H1 (cell line): ENCODE data around the gene AMER2. TPM values are rescaled to one million over a fixed set of nuclear protein-coding genes. Genes with fewer than 3 reads are reported as not detected.
A peak's percentile ranks its signal among the peaks of the same experiment; 100 is the strongest.

Experiments
- CTCF ChIA-PET: fragments of 300-600 bp; sonication (Branson Sonifier 250); formaldehyde crosslinking; loops from one replicate; lab custom pipeline; 2021; ENCODE audit not compliant: partially characterized antibody; lab: Charles Lee
- POLR2A ChIA-PET: fragments of 300-600 bp; sonication (Branson Sonifier 250); formaldehyde crosslinking; loops from one replicate; lab custom pipeline; 2021; ENCODE audit warnings: inconsistent platforms; ENCODE audit not compliant: partially characterized antibody; lab: Charles Lee
- DNase-seq, 2 experiments: peaks; one replicate each; pipeline versions ENCODE4 v3.0.0 to v3.0.0-alpha.2; 2010 to 2022; ENCODE audit warnings: low spot score in 2 of 2, low read depth in 1 of 2, mixed read lengths in 1 of 2
- FAIRE-seq: peaks from 2 replicates; lab custom pipeline; 2011; peaks lifted over from hg19 to GRCh38; lab: Jason Lieb, UNC
- H2AFZ ChIP-seq: 2 replicates; pipeline ENCODE4 v1.8.1; 2012; ENCODE audit warnings: low read length, inconsistent platforms
- H2AK5ac ChIP-seq: 2 replicates; pipeline ENCODE4 v1.6.1; 2013; ENCODE audit warnings: low read depth, low read length
- H2BK120ac ChIP-seq: replicated peaks from 2 replicates; pipeline ENCODE3; 2013; ENCODE audit warnings: low read depth, low read length, inconsistent platforms
- H2BK12ac ChIP-seq: 2 replicates; pipeline ENCODE4 v1.6.1; 2013; ENCODE audit warnings: low read depth, low read length
- H2BK15ac ChIP-seq: 2 replicates; pipeline ENCODE4 v1.6.1; 2013; ENCODE audit warnings: low read length
- H2BK20ac ChIP-seq: 2 replicates; pipeline ENCODE4 v1.6.1; 2013; ENCODE audit warnings: low read length
- H2BK5ac ChIP-seq: 2 replicates; pipeline ENCODE4 v1.6.1; 2013; ENCODE audit warnings: low read depth, low read length
- H3K14ac ChIP-seq: 2 replicates; pipeline ENCODE4 v1.6.1; 2013; ENCODE audit warnings: inconsistent platforms; ENCODE audit not compliant: insufficient read length
- H3K18ac ChIP-seq: 2 replicates; pipeline ENCODE4 v1.6.1; 2013; ENCODE audit warnings: low read length; ENCODE audit errors: extremely low read depth
- H3K23ac ChIP-seq: 2 replicates; pipeline ENCODE4 v1.6.1; 2013; ENCODE audit warnings: inconsistent platforms; ENCODE audit not compliant: insufficient read length
- H3K23me2 ChIP-seq: 2 replicates; pipeline ENCODE4 v1.6.1; 2013; ENCODE audit warnings: low read depth, low read length
- H3K27ac ChIP-seq: 2 replicates; pipeline ENCODE4 v1.6.1; 2011; ENCODE audit warnings: low read depth, low read length, inconsistent platforms
- H3K27me3 ChIP-seq, 4 experiments: replicated peaks in 1 of 4; 1 replicate in 1 of 4; 2 replicates in 3 of 4; pipeline versions ENCODE4 v1.6.1 to v1.8.1; 2011 to 2013; ENCODE audit warnings: low read length in 3 of 4, mild to moderate bottlenecking in 3 of 4, inconsistent platforms in 2 of 4, mixed read lengths in 2 of 4, moderate library complexity in 1 of 4; ENCODE audit not compliant: control insufficient read depth in 3 of 4, insufficient read depth in 3 of 4; ENCODE audit errors: extremely low read depth in 1 of 4
- H3K36me3 ChIP-seq, 4 experiments: 2 replicates each; pipeline versions ENCODE4 v1.6.1 to v1.8.1; 2011 to 2013; ENCODE audit warnings: mild to moderate bottlenecking in 4 of 4, low read length in 3 of 4, moderate library complexity in 2 of 4, control low read depth in 1 of 4, inconsistent platforms in 1 of 4; ENCODE audit not compliant: insufficient read depth in 4 of 4, control insufficient read depth in 2 of 4
- H3K4ac ChIP-seq: replicated peaks from 2 replicates; pipeline ENCODE3; 2013; ENCODE audit warnings: low read length, low read depth, mixed read lengths, inconsistent platforms; ENCODE audit not compliant: insufficient read length
- H3K4me1 ChIP-seq, 4 experiments: replicated peaks in 1 of 4; 1 replicate in 1 of 4; 2 replicates in 3 of 4; pipeline versions ENCODE4 v1.6.1 to v1.8.1; 2011 to 2013; ENCODE audit warnings: low read length in 3 of 4, inconsistent platforms in 2 of 4, mixed read lengths in 1 of 4; ENCODE audit not compliant: insufficient read depth in 4 of 4, control insufficient read depth in 3 of 4
- H3K4me2 ChIP-seq, 2 experiments: 2 replicates each; pipeline versions ENCODE4 v1.6.1 to v1.8.1; 2011 to 2013; ENCODE audit warnings: low read depth in 2 of 2, low read length in 2 of 2, control low read depth in 1 of 2, inconsistent platforms in 1 of 2, mild to moderate bottlenecking in 1 of 2; ENCODE audit not compliant: insufficient read depth in 1 of 2
- H3K4me3 ChIP-seq, 4 experiments: fragments of 200-600, 300-600 bp in 1 of 4; sonication (generic), shearing (Covaris generic), sonication (Bioruptor Twin) in 1 of 4; 2 replicates each; pipeline versions ENCODE4 v1.5.1 to v1.8.1; 2011 to 2016; ENCODE audit warnings: low read length in 4 of 4, low read depth in 3 of 4, control low read depth in 2 of 4, inconsistent platforms in 2 of 4, mild to moderate bottlenecking in 2 of 4, mixed read lengths in 1 of 4, moderate library complexity in 1 of 4; ENCODE audit not compliant: insufficient read depth in 2 of 4; ENCODE audit errors: extremely low read depth in 1 of 4
- H3K56ac ChIP-seq: replicated peaks from 2 replicates; pipeline ENCODE3; 2013; ENCODE audit warnings: low read depth, mild to moderate bottlenecking, mixed read lengths, low read length, inconsistent platforms; ENCODE audit not compliant: insufficient read length
- H3K79me1 ChIP-seq: 2 replicates; pipeline ENCODE4 v1.6.1; 2013; ENCODE audit warnings: low read depth, low read length, control low read depth
- H3K79me2 ChIP-seq, 2 experiments: 2 replicates each; pipeline versions ENCODE4 v1.6.1 to v1.8.1; 2012 to 2013; ENCODE audit warnings: low read length in 2 of 2, mild to moderate bottlenecking in 2 of 2, inconsistent platforms in 1 of 2; ENCODE audit not compliant: insufficient read depth in 2 of 2, control insufficient read depth in 1 of 2
- H3K9ac ChIP-seq, 4 experiments: replicated peaks in 1 of 4; 1 replicate in 1 of 4; 2 replicates in 3 of 4; pipeline versions ENCODE4 v1.6.1 to v1.8.1; 2011 to 2013; ENCODE audit warnings: low read depth in 3 of 4, low read length in 3 of 4, control low read depth in 2 of 4, mild to moderate bottlenecking in 2 of 4, moderate library complexity in 2 of 4, inconsistent platforms in 1 of 4; ENCODE audit errors: extremely low read depth in 1 of 4
- H3K9me3 ChIP-seq, 2 experiments: 2 replicates each; pipeline versions ENCODE4 v1.6.1 to v1.8.1; 2012 to 2013; ENCODE audit warnings: mild to moderate bottlenecking in 2 of 2, moderate library complexity in 2 of 2, control low read depth in 1 of 2, inconsistent platforms in 1 of 2, low read depth in 1 of 2, low read length in 1 of 2, mixed read lengths in 1 of 2; ENCODE audit not compliant: insufficient read depth in 2 of 2
- H4K20me1 ChIP-seq, 2 experiments: replicated peaks in 1 of 2; 2 replicates each; pipeline versions ENCODE3 to v1.8.1; 2011 to 2013; ENCODE audit warnings: inconsistent platforms in 2 of 2, low read length in 2 of 2, mild to moderate bottlenecking in 1 of 2; ENCODE audit not compliant: insufficient read depth in 2 of 2, control insufficient read depth in 1 of 2
- H4K5ac ChIP-seq: 2 replicates; pipeline ENCODE4 v1.6.1; 2013; ENCODE audit warnings: low read length, low read depth, mixed read lengths, inconsistent platforms; ENCODE audit not compliant: insufficient read length
- H4K8ac ChIP-seq: 2 replicates; pipeline ENCODE4 v1.8.0; 2013; ENCODE audit warnings: mild to moderate bottlenecking, moderate library complexity, low read length, inconsistent platforms; ENCODE audit not compliant: insufficient read depth; ENCODE audit errors: extremely low read depth
- H4K91ac ChIP-seq: replicated peaks from 2 replicates; pipeline ENCODE3; 2013; ENCODE audit warnings: low read length, mixed read lengths, inconsistent platforms; ENCODE audit not compliant: insufficient read length
- HDAC6 ChIP-seq: IDR thresholded peaks from one replicate; pipeline ENCODE4 v1.7.1; 2012; ENCODE audit warnings: low read depth, mild to moderate bottlenecking, inconsistent platforms, low read length, moderate library complexity
- RAD21 ChIP-seq, 2 experiments: IDR thresholded peaks in 1 of 2; conservative IDR thresholded peaks in 1 of 2; 2 replicates each; pipeline ENCODE4 v1.6.1; 2011; ENCODE audit warnings: low read depth in 2 of 2, low read length in 2 of 2, improper control_type of control experiment in 1 of 2, inconsistent platforms in 1 of 2, mild to moderate bottlenecking in 1 of 2, moderate library complexity in 1 of 2
- WGBS, 2 experiments: shearing (Covaris generic) in 1 of 2; methylation state at CpG; one replicate each; pipeline versions ENCODE4 v1.1.6 to v1.1.7; 2013 to 2015; ENCODE audit warnings: low lambda C conversion rate in 2 of 2, mixed read lengths in 2 of 2, inconsistent platforms in 1 of 2, low coverage in 1 of 2, missing lambda C conversion rate in 1 of 2; ENCODE audit not compliant: insufficient replicate concordance in 2 of 2, insufficient coverage in 1 of 2, insufficient read length in 1 of 2; ENCODE audit errors: extremely low coverage in 1 of 2, missing lambda C conversion rate in 1 of 2; 5-methylcytosine and 5-hydroxymethylcytosine counted together
- polyA plus RNA-seq, 7 experiments: library from polyadenylated mRNA; depleted of rRNA in 3 of 7; stranded (reverse) in 5 of 7; unstranded in 2 of 7; fragments of >200 nt in 5 of 7; fragments of 200-250 nt in 2 of 7; gene quantifications; 1 replicate in 5 of 7; 2 replicates in 1 of 7; 4 replicates in 1 of 7; pipeline versions ENCODE4 v1.2.1 to v1.2.3, GENCODE V29; 2011 to 2013; ENCODE audit warnings: missing spikeins in 2 of 7, mixed read lengths in 2 of 7
- total RNA-seq: library from RNA; stranded (reverse); fragmentation: NEBNext Ultra II Directional; extraction: Animal tissue kit (Norgen Biotek cat#: 25700); gene quantifications from 2 replicates; pipeline ENCODE4 v1.2.1, GENCODE V29; 2021
- TF ChIP-seq, protein P1 (sequence below), 3 experiments: IDR thresholded peaks; 1 replicate in 2 of 3; 2 replicates in 1 of 3; pipeline versions ENCODE4 v1.5.1 to v1.6.1; 2011; ENCODE audit warnings: low read length in 3 of 3, mild to moderate bottlenecking in 3 of 3, inconsistent platforms in 2 of 3, low read depth in 1 of 3, moderate library complexity in 1 of 3; ENCODE audit not compliant: insufficient read depth in 1 of 3; ENCODE audit errors: control extremely low read depth in 1 of 3

AMER2 gene
- total and polyA plus RNA-seq, 2 of the 8 experiments (the other 6 are each of a cell fraction or from before 2014, with no cell fraction given) = 0.14 to 0.50 TPM

DNA sequence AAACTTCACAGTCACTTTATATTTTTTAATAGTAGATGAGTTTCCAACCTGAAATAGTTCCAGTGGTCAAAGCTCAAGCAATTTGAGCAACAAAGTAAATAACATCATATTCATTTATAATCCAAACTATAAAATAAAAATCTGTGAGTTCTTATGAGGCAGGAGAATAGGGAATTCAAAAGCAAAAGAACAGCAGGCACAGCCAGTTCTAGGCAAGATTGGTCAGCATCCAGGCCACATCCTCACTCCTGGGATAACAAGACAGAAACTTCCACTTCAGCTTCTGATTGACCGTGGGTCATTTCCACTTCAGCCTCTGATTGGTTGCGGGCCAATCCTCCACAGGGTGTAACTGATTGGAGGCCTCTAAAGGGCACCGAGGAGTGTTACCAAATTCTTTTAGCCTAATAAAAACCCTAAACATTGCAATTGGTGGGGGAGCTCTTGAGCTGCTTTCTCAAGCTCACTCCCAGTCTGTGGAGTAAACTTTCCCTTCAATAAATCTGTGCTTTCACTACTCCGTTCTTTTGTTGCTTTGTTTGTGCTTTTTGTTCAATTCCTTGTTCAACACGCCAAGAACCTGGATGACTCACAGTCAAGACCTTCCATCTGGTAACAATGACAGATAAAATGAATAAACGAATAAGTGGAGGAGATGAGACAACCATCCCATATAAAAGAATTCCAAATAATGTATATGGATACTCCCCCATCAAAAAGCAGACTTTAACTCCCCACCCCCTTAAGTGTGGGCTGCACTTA lies 42.6 kb upstream of the AMER2 start:
- Histone ChIP-seq H2AK5ac (no peak overlapping the region), H3K4me2 (no peak overlapping the region), H4K5ac (no peak overlapping the region), H4K91ac (no peak overlapping the region), H3K36me3 (no peaks in the 10 kb centered on the region), H4K20me1 (no peaks in the 10 kb centered on the region), H2BK20ac (no peak overlapping the region), H2BK5ac (no peak overlapping the region), H3K18ac (no peak overlapping the region), H3K56ac (no peak overlapping the region), H3K23ac (no peak overlapping the region), H3K27ac (no peak overlapping the region), H3K14ac (no peak overlapping the region), H3K27me3 (no peaks in the 10 kb centered on the region), H3K4me3 (no peak overlapping the region), H3K4me1 (peaks cover 0 to 6% (median 4%) of the 10 kb centered on the region in 4 experiments; a peak in 2 of 7 replicates), H3K79me1 (no peaks in the 10 kb centered on the region), H3K23me2 (no peaks in the 10 kb centered on the region; the same call in 1 of the 2 replicates), H2BK15ac (no peak overlapping the region), H3K4ac (no peak overlapping the region), H4K8ac (no peak overlapping the region), H3K9ac (no peak overlapping the region), H2AFZ (peak overlapping the region; percentile 48; the same call in 1 of the 2 replicates), H2BK120ac (no peak overlapping the region), H3K79me2 (no peaks in the 10 kb centered on the region), H2BK12ac (no peak overlapping the region), H3K9me3 (no peaks in the 10 kb centered on the region)
- 83% methylated on average over 6 of the region's 6 CpGs; no CpG with 5 or more reads in 1 of the 2 experiments for WGBS, 2 experiments
- ChIA-PET POLR2A (no interaction called here), CTCF (interaction anchor here (0.8 to 2.6 kb wide), 5 partner anchors 8 to 217 kb away, joined by 3 to 16 read pairs (median 3); no protein-coding TSS in a partner anchor)
- FAIRE-seq = no peak
- DNase-seq = no peak
- 0 out of 4 replicates have a peak, but pooled peaks of 1 of the 2 experiments have one; percentile 13 for TF ChIP-seq RAD21 (IDR thresholded peaks at IDR 0.05 in 1 of 2, conservative IDR thresholded peaks at IDR 0.05 in 1 of 2; ENCODE audit: low read depth in 2 of 2, low read length in 2 of 2)
- TF ChIP-seq, protein P1, sequence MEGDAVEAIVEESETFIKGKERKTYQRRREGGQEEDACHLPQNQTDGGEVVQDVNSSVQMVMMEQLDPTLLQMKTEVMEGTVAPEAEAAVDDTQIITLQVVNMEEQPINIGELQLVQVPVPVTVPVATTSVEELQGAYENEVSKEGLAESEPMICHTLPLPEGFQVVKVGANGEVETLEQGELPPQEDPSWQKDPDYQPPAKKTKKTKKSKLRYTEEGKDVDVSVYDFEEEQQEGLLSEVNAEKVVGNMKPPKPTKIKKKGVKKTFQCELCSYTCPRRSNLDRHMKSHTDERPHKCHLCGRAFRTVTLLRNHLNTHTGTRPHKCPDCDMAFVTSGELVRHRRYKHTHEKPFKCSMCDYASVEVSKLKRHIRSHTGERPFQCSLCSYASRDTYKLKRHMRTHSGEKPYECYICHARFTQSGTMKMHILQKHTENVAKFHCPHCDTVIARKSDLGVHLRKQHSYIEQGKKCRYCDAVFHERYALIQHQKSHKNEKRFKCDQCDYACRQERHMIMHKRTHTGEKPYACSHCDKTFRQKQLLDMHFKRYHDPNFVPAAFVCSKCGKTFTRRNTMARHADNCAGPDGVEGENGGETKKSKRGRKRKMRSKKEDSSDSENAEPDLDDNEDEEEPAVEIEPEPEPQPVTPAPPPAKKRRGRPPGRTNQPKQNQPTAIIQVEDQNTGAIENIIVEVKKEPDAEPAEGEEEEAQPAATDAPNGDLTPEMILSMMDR (IDR thresholded peaks at IDR 0.05; ENCODE audit: control extremely low read depth in 1 of 3, insufficient read depth in 1 of 3, low read depth in 1 of 3, low read length in 3 of 3) = peak in 2 of 3 experiments; percentile 12 to 23; a peak in 2 of 4 replicates
- TF ChIP-seq HDAC6 = no peak
